Nephron progenitor cell (in vitro differentiated cells): ENCODE measurements around the gene IPCEF1.

Experiments
- DNase-seq: peaks from one replicate; pipeline ENCODE4 v3.0.0; 2021
- H3K27ac Mint-ChIP-seq: 2 replicates; pipeline ENCODE4 v1.8.0; 2021; ENCODE audit warnings: mild to moderate bottlenecking, moderate library complexity, mixed read lengths
- H3K27me3 Mint-ChIP-seq: 2 replicates; pipeline ENCODE4 v1.8.0; 2021; ENCODE audit warnings: mild to moderate bottlenecking, low read depth, mixed read lengths; ENCODE audit not compliant: poor library complexity
- H3K36me3 Mint-ChIP-seq: 2 replicates; pipeline ENCODE4 v1.8.0; 2021; ENCODE audit warnings: low read depth, mixed read lengths
- H3K4me1 Mint-ChIP-seq: 2 replicates; pipeline ENCODE4 v1.8.0; 2021; ENCODE audit warnings: mixed read lengths
- H3K4me3 Mint-ChIP-seq: 2 replicates; pipeline ENCODE4 v1.8.0; 2021; ENCODE audit warnings: mild to moderate bottlenecking, moderate library complexity, mixed read lengths
- H3K9me3 Mint-ChIP-seq: 2 replicates; pipeline ENCODE4 v1.8.0; 2021; ENCODE audit warnings: mild to moderate bottlenecking, moderate library complexity, mixed read lengths
- CTCF ChIP-seq: fragments of 200-600 bp; sonication (generic); IDR thresholded peaks from 2 replicates; pipeline ENCODE4 v1.5.0; 2021; ENCODE audit warnings: antibody characterized with exemption

The IPCEF1 gene

GRCh38 chr6:154223296-154223695 is 133.3 kb downstream of the IPCEF1 start:
- Mint-ChIP-seq H3K27me3 (peaks cover 5% of the 10 kb centered on the region), H3K4me3 (no peak overlapping the region), H3K4me1 (peaks cover 32% of the 10 kb centered on the region), H3K27ac (no peak overlapping the region), H3K36me3 (no peaks in the 10 kb centered on the region), H3K9me3 (no peaks in the 10 kb centered on the region)
- no peak for DNase-seq
- no peak for TF ChIP-seq CTCF

- no peak for DNase-seq
- H3K36me3 Mint-ChIP-seq = no peaks in the 10 kb centered on the region
- H3K4me3 Mint-ChIP-seq = no peak overlapping the region
- TF ChIP-seq CTCF = no peak
- no peaks in the 10 kb centered on the region for H3K9me3 Mint-ChIP-seq
- H3K4me1 Mint-ChIP-seq = peaks cover 38% of the 10 kb centered on the region
- no peak overlapping the region for H3K27ac Mint-ChIP-seq
- H3K27me3 Mint-ChIP-seq = peaks cover 5% of the 10 kb centered on the region
Measured at GRCh38 chr6:154222716-154223115, 133.9 kb downstream of the IPCEF1 start.

GRCh38 chr6:154219250-154219649 is 137.4 kb downstream of the IPCEF1 start:
- Mint-ChIP-seq H3K27me3 (peaks cover 2% of the 10 kb centered on the region), H3K36me3 (no peaks in the 10 kb centered on the region), H3K27ac (peak overlapping the region; percentile 95), H3K9me3 (no peaks in the 10 kb centered on the region), H3K4me3 (peak overlapping the region; percentile 44), H3K4me1 (peaks cover 44% of the 10 kb centered on the region)
- no peak for TF ChIP-seq CTCF
- DNase-seq = no peak

GRCh38 chr6:154218787-154219186 is 137.8 kb downstream of the IPCEF1 start:
- Mint-ChIP-seq H3K4me1 (peaks cover 44% of the 10 kb centered on the region), H3K4me3 (peak overlapping the region; percentile 44), H3K27ac (peak overlapping the region; percentile 95), H3K9me3 (no peaks in the 10 kb centered on the region), H3K36me3 (no peaks in the 10 kb centered on the region), H3K27me3 (peaks cover 2% of the 10 kb centered on the region)
- no peak for DNase-seq
- no peak for TF ChIP-seq CTCF

GRCh38 chr6:154218301-154218700 is 138.3 kb downstream of the IPCEF1 start:
- DNase-seq = no peak
- Mint-ChIP-seq H3K9me3 (no peaks in the 10 kb centered on the region), H3K4me1 (peaks cover 44% of the 10 kb centered on the region), H3K27me3 (peaks cover 2% of the 10 kb centered on the region), H3K27ac (peak overlapping the region; percentile 95), H3K36me3 (no peaks in the 10 kb centered on the region), H3K4me3 (peak overlapping the region; percentile 33)
- TF ChIP-seq CTCF = no peak

- Mint-ChIP-seq H3K4me1 (peaks cover 18% of the 10 kb centered on the region), H3K36me3 (no peaks in the 10 kb centered on the region), H3K27ac (no peak overlapping the region), H3K4me3 (no peak overlapping the region), H3K9me3 (no peaks in the 10 kb centered on the region), H3K27me3 (peaks cover 4% of the 10 kb centered on the region)
- TF ChIP-seq CTCF = no peak
- DNase-seq = no peak
Measured at GRCh38 chr6:154213782-154214181, 142.8 kb downstream of the IPCEF1 start.
